Cardiac fibroblast (primary cell): ENCODE measurements around the gene FBLIM1.

Experiments
- DNase-seq, 2 donors: peaks; one replicate each; pipeline versions ENCODE4 v3.0.0 to v3.0.0-alpha.2; 2010; ENCODE audit warnings: low read depth in 2 of 2
- H3K4me3 ChIP-seq, 2 donors: replicated peaks in 1 of 2; 1 replicate in 1 of 2; 2 replicates in 1 of 2; pipeline ENCODE4 v1.5.1; 2011; ENCODE audit warnings: low read depth in 2 of 2, low read length in 2 of 2, mild to moderate bottlenecking in 2 of 2, moderate library complexity in 1 of 2
- CTCF ChIP-seq: IDR thresholded peaks from one replicate; pipeline ENCODE4 v1.5.1; 2011; ENCODE audit warnings: low read depth, mild to moderate bottlenecking, low read length, inconsistent platforms

FBLIM1 gene

GRCh38 chr1:15730936-15731335, 27.7 kb upstream of the FBLIM1 start:
- no peak for TF ChIP-seq CTCF
- H3K4me3 ChIP-seq = no peak overlapping the region

GRCh38 chr1:15731735-15732685, 26.6 kb upstream of the FBLIM1 start:
- H3K4me3 ChIP-seq = no peak overlapping the region
- DNase-seq = no peak
- no peak for TF ChIP-seq CTCF

More at GRCh38 chr1:15730936-15731335, 27.7 kb upstream of the FBLIM1 start:
- DNase-seq = no peak

- DNase-seq = no peak
These were observed 25.9 kb upstream of the FBLIM1 start for GRCh38 chr1:15732686-15733081.

GRCh38 chr1:15733218-15733725, 25.3 kb upstream of the FBLIM1 start:
- DNase-seq = no peak
- TF ChIP-seq CTCF = no peak
- no peak overlapping the region for H3K4me3 ChIP-seq

More at GRCh38 chr1:15732686-15733081, 25.9 kb upstream of the FBLIM1 start:
- no peak for TF ChIP-seq CTCF
- no peak overlapping the region for H3K4me3 ChIP-seq

GRCh38 chr1:15733726-15734226, 24.8 kb upstream of the FBLIM1 start:
- TF ChIP-seq CTCF = no peak
- no peak for DNase-seq
- H3K4me3 ChIP-seq = no peak overlapping the region

GRCh38 chr1:15734296-15734695, 24.3 kb upstream of the FBLIM1 start:
- H3K4me3 ChIP-seq = no peak overlapping the region
- no peak for TF ChIP-seq CTCF
- no peak for DNase-seq
